ENCODE data around the gene DEDD2. TPM values are rescaled to one million over a fixed set of nuclear protein-coding genes. Genes with fewer than 3 reads are reported as not detected.
A peak's percentile ranks its signal among the peaks of the same experiment; 100 is the strongest.

DEDD2 gene
- total RNA-seq, 4 donors from 2014 or later: 23.2 to 30.2 (median 27.8) TPM

DNA sequence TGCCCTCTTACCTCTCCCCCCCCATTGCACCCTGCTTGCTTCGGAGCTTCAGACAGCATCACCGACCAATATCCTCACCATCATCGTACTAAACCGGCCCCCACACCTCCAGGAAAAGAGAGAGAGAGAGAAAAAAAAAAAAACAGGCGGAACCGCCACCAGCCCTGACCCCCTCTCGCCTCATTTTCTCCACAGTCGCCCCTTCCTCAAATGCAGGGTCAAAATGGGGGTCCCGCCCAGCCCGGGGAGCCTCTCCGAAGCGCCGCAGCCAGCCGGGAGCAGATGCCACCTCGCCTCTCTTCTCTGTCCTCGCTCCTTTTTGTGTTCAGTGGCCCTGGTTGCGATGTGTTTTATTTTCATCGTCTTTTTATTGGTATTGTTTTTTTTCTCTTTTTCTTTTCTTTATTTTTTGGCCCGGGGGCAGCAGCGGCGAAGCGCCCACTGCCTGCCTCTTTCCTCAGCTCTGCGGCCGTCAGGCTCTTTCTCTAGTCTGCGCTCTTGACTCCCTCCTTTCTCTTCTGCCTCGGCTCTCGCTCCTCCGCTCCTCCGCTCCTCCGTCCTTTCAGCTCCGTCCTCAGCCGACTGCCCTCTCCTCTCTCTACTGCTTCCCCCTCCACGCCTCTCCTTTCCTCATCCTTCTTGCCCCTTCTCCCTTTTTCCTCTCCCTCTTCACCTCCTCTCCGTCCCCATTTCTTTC lies 41.4 kb downstream of the DEDD2 start:
- intact Hi-C loops (cut with DNase I): loop anchor here (5.0 kb wide), 1 partner anchor 44 kb away; the partner anchor contains the start of gene POU2F2
- TF ChIP-seq, protein P1, sequence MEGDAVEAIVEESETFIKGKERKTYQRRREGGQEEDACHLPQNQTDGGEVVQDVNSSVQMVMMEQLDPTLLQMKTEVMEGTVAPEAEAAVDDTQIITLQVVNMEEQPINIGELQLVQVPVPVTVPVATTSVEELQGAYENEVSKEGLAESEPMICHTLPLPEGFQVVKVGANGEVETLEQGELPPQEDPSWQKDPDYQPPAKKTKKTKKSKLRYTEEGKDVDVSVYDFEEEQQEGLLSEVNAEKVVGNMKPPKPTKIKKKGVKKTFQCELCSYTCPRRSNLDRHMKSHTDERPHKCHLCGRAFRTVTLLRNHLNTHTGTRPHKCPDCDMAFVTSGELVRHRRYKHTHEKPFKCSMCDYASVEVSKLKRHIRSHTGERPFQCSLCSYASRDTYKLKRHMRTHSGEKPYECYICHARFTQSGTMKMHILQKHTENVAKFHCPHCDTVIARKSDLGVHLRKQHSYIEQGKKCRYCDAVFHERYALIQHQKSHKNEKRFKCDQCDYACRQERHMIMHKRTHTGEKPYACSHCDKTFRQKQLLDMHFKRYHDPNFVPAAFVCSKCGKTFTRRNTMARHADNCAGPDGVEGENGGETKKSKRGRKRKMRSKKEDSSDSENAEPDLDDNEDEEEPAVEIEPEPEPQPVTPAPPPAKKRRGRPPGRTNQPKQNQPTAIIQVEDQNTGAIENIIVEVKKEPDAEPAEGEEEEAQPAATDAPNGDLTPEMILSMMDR (IDR thresholded peaks at IDR 0.05): no peak
- no peak for TF ChIP-seq POLR2A (IDR thresholded peaks at IDR 0.05)
- WGBS, 2 donors: 2% methylated on average over 33 to 34 of the region's 34 CpGs
- H3K27me3 ChIP-seq: peaks cover 15 to 98% (median 28%) of the 10 kb centered on the region in 4 donors
- H3K4me3 ChIP-seq: peak overlapping the region; percentile 22 to 69 (median 46)
- H3K9me3 ChIP-seq: no peaks in the 10 kb centered on the region
- no peak for DNase-seq
- H3K36me3 ChIP-seq: no peaks in the 10 kb centered on the region
- H3K4me1 ChIP-seq: peaks cover 0 to 22% (median 8%) of the 10 kb centered on the region in 3 donors
- peak overlapping the region in 1 of 4 donors; percentile 44 for H3K27ac ChIP-seq

DNA sequence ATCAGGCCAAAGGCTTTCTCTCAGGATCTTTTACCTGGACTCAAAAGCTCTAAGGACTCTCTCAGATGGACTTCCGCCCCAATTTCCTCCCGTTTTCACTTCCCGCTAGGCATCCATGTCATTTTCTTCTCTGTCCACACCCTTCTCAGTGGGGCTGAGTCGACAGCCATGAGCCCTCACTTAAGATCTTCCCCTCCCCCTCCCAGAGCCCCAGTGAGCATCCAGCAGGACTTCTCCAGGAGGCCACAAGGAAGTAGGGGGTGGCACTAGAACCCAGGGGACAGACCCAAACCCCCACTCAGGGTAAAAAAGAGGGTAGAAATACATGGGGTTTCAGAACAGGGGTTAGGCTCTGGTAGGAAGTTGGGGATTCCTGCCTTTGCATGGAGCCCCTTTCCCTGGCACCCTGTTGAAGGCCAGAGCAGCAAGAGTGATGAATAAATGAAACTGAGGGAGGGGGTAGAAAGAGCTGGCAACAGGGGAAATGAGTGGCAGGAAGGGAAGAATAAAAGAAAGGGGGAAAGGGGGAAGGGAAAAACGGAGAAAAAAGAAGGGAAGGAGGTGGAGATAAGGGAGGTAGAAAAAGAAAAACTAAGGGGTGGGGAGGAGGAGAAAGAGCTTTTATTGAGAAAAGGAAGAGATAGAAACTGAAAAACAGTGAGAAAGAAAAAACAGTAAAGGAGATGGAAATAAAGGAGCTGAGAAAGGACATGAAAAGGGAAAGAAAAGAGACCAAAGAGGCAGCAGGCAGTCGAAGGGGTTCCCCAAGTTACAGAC lies 42.3 kb downstream of the DEDD2 start:
- H3K4me3 ChIP-seq: no peak overlapping the region
- WGBS, 2 donors: 47 to 56% methylated on average over 6 of the region's 6 CpGs
- DNase-seq: no peak

DNA sequence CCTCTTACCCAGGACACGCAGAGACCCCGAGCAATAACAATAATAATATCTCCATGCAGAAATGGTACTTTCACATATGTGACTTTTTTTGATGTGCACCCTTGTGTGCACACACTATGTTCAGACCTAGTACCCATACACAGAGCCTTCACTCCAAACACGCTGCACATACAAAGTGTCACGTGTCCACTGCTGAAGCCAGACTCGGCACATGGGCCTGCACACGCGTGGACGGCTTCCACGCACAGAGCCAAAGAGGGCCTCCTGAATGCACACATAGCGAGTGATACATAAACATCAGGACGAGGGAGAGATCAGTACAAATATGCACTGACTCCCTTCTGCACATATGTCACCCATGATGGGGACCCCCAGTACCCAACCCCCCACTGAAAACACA lies 43.3 kb downstream of the DEDD2 start:
- TF ChIP-seq, protein P1 (IDR thresholded peaks at IDR 0.05): no peak
- no peak for TF ChIP-seq POLR2A (IDR thresholded peaks at IDR 0.05)

More for the DNA sequence above, 42.3 kb downstream of the DEDD2 start:
- Histone ChIP-seq H3K4me1 (peaks cover 0 to 22% (median 8%) of the 10 kb centered on the region in 3 donors), H3K36me3 (no peaks in the 10 kb centered on the region), H3K27me3 (peaks cover 15 to 89% (median 25%) of the 10 kb centered on the region in 4 donors), H3K27ac (no peak overlapping the region), H3K9me3 (no peaks in the 10 kb centered on the region)
- intact Hi-C loops (cut with DNase I): loop anchor here (5.0 kb wide), 1 partner anchor 43 kb away; the partner anchor contains the start of gene POU2F2
- no peak for TF ChIP-seq POLR2A (IDR thresholded peaks at IDR 0.05)
- TF ChIP-seq, protein P1 (IDR thresholded peaks at IDR 0.05): no peak

DNA sequence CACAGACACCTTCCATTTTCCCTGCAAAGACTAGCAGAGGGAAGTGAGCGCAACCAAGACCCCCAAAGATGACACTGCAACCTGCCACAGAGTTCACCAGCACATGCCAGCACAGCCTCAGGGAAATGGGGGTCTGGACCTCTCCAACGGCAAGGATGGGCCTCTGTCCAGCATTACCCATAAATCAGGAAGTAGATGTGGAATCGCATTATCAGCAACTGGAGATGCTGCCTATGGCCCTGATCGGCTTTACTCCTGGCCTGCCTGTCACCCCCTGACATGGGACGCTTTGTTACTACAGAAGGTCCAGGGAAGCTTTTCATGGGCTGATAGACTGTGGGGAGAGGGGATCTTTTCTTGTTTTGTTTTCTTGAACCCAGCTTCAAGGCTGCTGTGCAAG lies 43.8 kb downstream of the DEDD2 start:
- Histone ChIP-seq H3K4me1 (peaks cover 0 to 22% (median 8%) of the 10 kb centered on the region in 3 donors), H3K4me3 (no peak overlapping the region), H3K9me3 (no peaks in the 10 kb centered on the region), H3K27me3 (peaks cover 12 to 79% (median 13%) of the 10 kb centered on the region in 4 donors), H3K27ac (no peak overlapping the region), H3K36me3 (no peaks in the 10 kb centered on the region)
- WGBS, 2 donors: 71 to 88% methylated on average over 4 to 5 of the region's 5 CpGs
- intact Hi-C loops (cut with DNase I): no loop called here
- no peak for DNase-seq
- TF ChIP-seq POLR2A (IDR thresholded peaks at IDR 0.05): no peak
- TF ChIP-seq, protein P1 (IDR thresholded peaks at IDR 0.05): no peak

More for the DNA sequence above, 43.3 kb downstream of the DEDD2 start:
- no peaks in the 10 kb centered on the region for H3K36me3 ChIP-seq
- 84 to 87% methylated on average over 9 to 11 of the region's 11 CpGs for WGBS, 2 donors
- H3K9me3 ChIP-seq: no peaks in the 10 kb centered on the region
- DNase-seq: no peak
- no peak overlapping the region for H3K4me3 ChIP-seq
- H3K27me3 ChIP-seq: peaks cover 12 to 84% (median 18%) of the 10 kb centered on the region in 4 donors
- H3K4me1 ChIP-seq: peaks cover 0 to 22% (median 8%) of the 10 kb centered on the region in 3 donors
- intact Hi-C loops (cut with DNase I): no loop called here
- no peak overlapping the region for H3K27ac ChIP-seq

DNA sequence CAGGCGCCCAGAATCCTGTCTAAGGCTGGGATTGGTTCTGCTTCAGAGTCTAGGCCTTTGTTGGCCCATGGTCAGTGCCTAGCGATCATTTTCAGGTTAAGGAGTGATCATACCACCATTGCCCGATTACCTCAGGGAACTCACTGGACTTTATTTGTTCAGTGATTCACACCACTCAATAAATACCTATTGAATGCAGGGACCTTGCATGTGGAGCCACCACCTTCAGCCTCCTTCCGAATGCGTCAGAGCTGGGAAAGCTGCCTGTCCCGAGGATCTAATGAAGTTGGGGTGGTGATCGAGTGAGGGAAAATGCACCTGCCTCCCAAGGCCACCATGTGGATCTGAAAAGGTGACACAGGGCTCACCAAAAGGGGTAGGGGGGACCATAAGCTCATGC lies 45.2 kb downstream of the DEDD2 start:
- intact Hi-C loops (cut with DNase I): no loop called here
- Histone ChIP-seq H3K9me3 (no peaks in the 10 kb centered on the region), H3K36me3 (no peaks in the 10 kb centered on the region), H3K27ac (no peak overlapping the region), H3K4me3 (no peak overlapping the region), H3K27me3 (peaks cover 0 to 65% (median 10%) of the 10 kb centered on the region in 4 donors), H3K4me1 (peaks cover 0 to 20% (median 8%) of the 10 kb centered on the region in 3 donors)
- no peak for DNase-seq
- TF ChIP-seq, protein P1 (IDR thresholded peaks at IDR 0.05): no peak
- TF ChIP-seq POLR2A (IDR thresholded peaks at IDR 0.05): no peak
- 79 to 84% methylated on average over 7 of the region's 7 CpGs for WGBS, 2 donors

All from esophagus squamous epithelium (tissue), 5 donors.